OCI-M1 (cell line): Measurements from ENCODE around the gene CFAP47.

ENCODE experiments used
- DNase-seq: peaks from one replicate; lab custom pipeline; 2025; lab: John Stamatoyannopoulos, UW

CFAP47 gene

DNA sequence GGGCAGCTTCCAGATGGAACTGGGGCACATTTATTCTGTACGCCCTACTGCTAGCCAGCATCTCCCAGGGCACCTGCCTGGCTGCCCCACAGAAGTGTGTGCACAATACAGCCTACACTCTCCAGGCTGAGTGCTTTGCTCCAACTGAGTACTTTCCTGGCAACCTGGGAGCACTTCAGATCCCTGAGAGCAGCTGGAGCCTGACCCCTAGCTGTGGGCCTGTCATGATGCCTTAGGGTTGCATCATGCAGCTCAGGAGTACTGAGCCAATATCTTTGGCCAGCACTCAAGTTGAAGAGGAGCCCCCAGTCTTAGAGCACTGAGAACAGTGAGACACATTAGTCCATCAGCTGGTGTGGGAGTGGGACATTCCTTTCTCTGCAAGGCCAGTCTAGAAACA is 321.9 kb downstream of the CFAP47 start:
- DNase-seq: peak; percentile 4

DNA sequence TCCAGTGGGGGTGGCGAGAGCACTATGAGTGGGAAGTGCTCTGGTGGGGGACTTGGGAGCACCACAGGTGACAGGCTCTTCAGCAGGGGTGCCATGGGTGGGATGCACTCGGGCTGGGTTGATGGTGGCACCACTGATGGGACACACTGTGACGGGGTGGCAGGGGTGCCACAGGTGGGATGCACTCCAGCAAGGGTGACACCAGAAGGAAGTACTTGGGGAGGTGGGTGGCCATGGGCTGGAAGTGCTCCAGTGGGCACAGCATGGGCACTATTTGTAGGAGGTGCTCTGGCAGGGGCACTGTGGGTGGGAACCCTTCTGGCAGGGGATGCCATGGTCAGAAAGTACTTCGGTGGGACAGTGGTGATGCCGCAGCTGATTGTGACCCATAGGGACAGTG is 346.6 kb downstream of the CFAP47 start:
- DNase-seq: no peak

DNA sequence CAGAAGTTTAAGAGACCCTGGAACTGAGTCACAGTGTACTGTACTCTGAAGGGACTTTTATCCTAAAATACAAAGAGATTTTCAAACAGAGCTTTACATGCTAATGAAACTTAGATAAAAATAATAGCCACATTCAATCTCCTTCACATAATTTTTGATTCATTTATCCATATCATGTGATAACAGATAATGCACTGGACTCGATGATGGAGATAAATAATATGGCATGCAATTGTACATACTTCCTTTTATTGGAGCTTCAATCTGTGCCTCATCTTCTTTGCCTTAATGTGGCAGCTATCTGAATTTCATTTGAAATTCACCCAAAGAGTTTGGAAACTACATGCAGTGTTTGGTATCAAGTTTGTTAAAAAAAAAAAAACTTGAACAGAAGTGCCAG is 390.6 kb downstream of the CFAP47 start:
- DNase-seq: no peak

DNA sequence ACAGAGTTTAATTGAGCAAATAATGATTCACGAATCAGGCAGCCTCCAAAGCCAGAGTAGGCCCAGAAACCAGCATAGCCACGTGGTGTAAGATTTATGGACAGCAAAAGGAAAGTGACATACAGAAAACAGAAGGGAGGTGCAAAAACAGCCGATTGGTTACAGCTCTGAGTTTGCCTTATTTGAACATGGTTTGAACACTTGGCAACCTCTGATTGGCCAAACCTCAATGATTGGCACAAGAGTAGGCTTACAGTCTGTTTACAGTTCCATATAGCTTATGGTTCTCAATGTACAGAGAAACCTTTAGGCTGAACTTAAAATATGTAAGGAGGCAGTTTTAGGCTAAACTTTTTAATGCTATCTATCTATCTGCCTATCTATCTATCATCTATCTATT is 394.8 kb downstream of the CFAP47 start:
- DNase-seq: peak; percentile 11

DNA sequence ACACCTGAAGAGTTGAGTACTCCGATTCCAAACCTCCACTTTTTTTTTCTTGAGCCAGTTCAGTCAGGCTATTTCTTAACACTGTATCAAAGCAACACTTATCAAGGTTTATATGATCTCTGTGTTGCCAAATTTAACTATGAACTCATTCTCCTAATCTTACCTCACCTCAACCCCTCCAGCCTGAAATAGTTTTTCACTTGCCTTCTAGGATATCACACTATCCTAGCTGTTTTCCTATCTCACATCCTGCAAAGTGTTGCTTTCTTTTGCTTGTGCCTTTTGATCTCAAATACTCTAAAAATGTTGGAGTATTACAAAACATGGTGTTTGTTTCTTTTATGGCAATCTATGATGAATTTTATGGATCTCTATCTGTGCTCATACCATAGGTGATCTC is 415.0 kb downstream of the CFAP47 start:
- DNase-seq: no peak

DNA sequence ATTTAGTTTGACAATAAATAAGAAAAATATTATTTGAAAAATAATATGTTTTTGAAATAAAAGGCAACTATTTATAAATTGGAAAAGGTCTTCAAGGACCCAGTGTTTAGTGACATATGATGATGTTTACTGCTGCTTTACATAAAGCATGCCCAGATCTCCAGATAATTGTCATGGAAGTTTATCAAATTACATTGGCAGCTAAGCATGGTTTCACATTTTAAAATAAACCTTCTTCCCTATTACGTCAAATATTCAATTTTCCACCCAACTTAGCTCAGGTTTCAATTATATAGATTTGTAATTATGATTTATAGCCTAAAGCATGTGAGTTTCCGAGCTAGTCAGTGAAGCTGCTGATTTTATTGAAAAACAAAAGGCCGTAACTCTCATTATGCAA is 417.2 kb downstream of the CFAP47 start:
- no peak for DNase-seq

DNA sequence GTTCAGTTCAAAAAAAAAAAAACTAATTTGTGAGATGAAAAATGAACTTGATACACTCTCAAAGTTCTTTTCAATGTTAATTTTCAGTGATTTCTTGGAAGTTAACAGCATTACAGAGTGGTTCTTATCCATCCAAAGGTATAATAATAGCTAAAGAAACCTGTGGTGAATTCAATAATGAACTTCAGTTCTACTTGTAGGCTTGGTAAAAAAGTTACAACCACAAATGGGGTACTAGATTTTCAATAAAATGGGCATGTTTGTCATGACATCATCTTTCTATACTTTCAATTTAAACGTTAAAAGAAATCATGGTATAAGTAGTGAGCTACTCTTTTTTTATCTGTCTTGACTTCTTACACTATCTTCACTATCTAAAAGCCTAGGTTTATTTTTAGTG is 424.8 kb downstream of the CFAP47 start:
- no peak for DNase-seq

DNA sequence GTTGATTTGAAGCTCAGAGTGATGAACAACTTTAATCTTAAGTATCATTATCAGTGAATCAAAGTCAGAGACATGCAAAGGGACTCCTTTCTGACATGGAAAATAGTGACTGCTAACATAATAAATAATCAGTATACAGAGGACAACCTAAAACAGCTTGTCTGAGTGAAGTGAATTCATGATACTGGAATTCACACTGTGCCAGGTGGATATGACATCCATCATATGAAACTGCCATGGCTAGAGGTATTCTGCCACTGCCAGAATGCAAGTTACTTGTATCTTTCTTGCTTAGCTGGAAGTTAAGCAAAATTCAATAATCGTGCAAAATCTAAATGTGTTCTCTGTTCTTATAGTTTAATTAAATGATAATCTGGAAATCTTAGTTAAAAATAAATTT is 429.0 kb downstream of the CFAP47 start:
- DNase-seq: no peak

DNA sequence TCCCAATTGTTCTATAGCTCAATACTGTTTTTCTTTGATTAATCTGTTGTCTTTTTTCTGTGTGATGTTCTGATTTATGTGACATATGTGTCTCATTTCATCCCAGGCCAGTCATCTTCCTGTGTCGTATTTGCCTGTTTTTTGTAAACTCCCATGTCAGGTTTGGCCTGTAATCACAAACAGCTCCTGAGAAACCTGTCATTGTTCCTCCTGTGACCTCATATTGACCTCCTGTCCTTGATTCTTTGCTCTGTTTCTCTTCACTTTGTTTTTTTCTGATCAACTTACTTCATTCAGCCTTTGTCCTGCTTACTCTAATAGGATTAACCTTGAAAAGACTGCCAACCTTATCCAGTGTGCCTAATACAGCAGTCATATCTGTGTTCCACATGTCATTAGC is 438.3 kb downstream of the CFAP47 start:
- no peak for DNase-seq

DNA sequence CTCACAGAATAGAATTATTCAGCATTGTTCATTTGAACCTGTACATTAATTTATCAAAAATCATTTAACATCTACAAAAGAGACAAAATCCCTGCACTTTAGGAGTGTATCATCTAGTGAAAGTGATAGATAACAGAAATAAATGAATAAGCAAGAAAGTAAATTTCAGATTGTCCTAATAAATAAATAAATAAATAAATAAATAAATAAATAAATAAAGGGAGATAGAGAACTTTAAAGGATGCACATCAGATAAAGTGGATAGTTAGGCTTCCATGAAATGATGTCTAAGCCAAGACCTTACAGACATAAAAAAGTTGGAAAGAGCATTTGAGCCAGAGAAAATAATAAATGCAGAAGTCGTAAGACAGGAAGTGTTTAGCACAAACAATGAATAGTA is 444.7 kb downstream of the CFAP47 start:
- DNase-seq: no peak

DNA sequence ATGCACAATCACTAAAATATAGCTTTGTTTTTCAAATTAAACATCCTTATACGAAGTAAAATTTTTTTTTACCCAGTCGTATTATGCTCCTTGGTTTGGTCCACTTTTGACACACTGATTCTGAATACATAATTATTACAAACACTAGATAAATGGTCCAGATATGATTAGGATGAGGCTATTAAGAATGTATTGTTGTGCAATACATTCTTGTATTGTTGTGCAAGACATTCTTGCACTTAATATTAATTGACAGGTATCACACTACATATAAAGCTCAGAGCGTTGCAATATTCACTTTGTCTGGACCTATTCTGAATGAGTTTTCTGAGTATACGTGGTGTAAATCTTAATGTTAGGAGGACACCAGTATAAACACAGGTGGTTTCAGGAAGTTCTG is 464.0 kb downstream of the CFAP47 start:
- no peak for DNase-seq

DNA sequence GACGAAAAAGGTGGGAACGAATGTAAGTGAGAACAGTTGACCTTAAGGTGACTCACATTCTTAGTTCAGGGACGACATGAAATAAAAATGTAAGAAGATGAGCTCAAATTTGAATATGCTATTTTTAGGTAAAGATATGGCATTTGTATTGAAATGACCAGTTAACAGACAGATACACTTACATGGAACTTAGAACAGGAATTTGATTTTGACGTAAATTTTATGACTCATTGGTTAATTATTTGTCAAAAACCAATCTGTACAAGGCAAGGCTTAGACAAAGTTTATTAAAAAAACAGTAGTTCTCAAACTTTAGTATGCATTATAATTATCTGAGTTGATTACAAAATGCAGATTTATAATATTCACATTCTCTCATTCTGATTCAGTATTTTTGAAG is 469.4 kb downstream of the CFAP47 start:
- DNase-seq: no peak

DNA sequence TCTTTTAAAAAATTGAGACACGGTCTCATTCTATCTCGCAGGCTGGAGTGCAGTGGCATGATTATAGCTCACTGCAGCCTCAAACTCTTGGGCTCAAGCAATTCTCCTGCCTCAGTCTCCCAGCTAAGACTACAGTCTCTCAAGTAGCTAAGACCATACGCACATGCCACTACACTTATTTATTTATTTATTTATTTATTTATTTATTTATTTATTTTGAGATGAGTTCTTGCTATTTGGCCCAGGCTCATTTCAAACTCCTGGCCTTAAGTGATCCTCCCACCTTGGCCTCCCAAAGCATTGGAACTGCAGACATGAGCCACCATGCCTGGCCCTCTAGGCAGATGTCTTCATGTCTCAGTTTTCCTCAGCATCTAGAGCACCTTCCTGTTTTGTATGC is 482.2 kb downstream of the CFAP47 start:
- DNase-seq: no peak

DNA sequence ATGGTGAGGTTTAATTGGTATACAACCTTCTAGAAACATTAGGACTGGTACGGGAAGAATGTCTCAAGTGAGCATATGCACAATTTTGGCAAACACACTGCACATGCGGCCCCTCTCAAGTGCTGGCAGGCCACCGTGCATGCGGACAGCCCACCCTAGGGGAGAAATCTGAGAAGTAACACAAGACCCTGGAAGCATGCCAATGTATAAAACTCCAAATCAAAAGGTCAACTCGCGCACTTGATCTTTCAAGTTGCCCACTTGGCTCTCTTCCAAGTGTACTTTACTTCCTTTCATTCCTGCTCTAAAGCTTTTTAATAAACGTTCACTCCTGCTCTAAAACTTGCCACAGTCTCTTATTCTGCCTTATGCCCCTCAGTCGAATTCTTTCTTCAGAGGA is 488.3 kb downstream of the CFAP47 start:
- no peak for DNase-seq

DNA sequence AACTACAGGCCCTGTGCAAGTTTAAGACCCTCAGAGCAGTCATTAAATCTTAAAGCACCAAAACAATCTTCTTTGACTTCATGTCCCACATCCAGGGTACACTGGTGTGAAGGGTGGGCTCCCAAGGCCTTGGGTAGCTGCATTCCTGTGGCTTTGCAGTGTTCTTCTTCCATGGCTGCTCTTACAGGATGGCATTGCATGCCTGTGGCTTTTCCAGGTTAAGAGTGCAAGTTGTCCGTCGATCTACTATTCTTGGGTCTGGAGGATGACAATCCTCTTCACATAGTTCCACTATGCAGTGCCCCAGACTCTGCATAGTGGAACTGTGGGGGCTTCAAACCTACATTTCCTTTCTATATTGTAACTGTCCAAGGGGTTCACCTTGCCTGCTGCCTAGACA is 494.5 kb downstream of the CFAP47 start:
- DNase-seq: no peak

DNA sequence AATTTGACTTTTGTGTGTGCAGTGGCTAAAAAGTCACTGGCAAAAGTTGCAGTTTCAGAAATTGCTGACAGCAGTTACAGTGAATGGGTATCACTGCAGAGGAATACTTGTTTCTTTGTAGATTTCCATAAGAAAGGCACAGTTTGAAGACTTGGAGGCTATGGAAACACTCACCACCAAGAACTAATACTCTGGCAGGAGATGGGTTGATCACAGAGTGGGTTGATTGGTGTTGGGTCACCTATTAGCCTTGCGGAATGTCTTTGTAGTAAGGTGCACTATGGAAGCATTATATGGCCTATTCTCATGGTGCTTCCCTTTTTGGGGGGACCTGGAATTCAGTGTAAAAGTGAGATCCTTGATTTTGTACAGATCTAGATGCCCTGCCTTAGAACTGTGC is 502.8 kb downstream of the CFAP47 start:
- no peak for DNase-seq

DNA sequence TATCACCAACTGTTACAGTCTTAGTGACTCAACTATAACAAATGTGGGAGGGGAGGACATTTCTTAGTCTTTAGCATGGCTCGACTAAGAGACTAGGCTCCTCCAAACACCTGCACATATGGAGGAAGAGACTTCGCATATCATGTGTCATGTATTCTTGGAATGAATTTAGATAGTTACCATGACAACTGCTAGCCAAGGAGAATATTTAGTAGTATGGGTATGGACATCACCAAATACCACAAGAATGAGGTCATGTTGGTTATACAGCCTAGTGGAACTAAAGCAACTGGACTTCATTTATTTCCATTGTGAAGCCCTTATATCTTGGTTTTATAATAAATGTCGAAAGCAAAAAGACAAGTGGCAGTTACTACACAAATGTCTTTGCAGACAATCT is 512.3 kb downstream of the CFAP47 start:
- DNase-seq: peak; percentile 89

DNA sequence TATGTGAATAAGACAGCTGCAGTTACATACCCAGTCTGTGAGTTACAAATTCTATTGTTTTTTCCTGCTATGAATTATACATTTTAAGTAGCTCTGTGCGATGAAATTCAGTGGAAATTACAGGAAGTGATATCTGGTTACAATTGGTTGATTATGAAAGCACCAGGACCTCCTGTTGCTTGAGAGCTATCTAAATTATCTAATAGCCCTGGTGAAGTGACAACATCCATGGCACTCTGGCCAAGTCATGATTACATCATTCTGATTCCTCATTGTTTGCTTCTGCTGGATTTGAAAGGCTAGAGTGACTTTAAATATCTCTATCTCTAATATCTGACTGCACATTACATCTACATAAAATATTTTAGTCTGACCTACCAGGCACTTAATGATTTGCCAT is 515.0 kb downstream of the CFAP47 start:
- no peak for DNase-seq
